GM19452 (cell line): ENCODE measurements around the gene DDX55.
"Not testable (repeated sequence)": the region's sequence is repeated elsewhere in the genome, so short reads cannot be mapped to it uniquely, and the experiment has no call there.

Experiments used
- ATAC-seq: cut with Tn5 transposase; IDR thresholded peaks from one replicate; pipeline ENCODE4 v1.9.1; 2021; ENCODE audit not compliant: unreplicated experiment

The DDX55 gene, protein sequence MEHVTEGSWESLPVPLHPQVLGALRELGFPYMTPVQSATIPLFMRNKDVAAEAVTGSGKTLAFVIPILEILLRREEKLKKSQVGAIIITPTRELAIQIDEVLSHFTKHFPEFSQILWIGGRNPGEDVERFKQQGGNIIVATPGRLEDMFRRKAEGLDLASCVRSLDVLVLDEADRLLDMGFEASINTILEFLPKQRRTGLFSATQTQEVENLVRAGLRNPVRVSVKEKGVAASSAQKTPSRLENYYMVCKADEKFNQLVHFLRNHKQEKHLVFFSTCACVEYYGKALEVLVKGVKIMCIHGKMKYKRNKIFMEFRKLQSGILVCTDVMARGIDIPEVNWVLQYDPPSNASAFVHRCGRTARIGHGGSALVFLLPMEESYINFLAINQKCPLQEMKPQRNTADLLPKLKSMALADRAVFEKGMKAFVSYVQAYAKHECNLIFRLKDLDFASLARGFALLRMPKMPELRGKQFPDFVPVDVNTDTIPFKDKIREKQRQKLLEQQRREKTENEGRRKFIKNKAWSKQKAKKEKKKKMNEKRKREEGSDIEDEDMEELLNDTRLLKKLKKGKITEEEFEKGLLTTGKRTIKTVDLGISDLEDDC

DNA sequence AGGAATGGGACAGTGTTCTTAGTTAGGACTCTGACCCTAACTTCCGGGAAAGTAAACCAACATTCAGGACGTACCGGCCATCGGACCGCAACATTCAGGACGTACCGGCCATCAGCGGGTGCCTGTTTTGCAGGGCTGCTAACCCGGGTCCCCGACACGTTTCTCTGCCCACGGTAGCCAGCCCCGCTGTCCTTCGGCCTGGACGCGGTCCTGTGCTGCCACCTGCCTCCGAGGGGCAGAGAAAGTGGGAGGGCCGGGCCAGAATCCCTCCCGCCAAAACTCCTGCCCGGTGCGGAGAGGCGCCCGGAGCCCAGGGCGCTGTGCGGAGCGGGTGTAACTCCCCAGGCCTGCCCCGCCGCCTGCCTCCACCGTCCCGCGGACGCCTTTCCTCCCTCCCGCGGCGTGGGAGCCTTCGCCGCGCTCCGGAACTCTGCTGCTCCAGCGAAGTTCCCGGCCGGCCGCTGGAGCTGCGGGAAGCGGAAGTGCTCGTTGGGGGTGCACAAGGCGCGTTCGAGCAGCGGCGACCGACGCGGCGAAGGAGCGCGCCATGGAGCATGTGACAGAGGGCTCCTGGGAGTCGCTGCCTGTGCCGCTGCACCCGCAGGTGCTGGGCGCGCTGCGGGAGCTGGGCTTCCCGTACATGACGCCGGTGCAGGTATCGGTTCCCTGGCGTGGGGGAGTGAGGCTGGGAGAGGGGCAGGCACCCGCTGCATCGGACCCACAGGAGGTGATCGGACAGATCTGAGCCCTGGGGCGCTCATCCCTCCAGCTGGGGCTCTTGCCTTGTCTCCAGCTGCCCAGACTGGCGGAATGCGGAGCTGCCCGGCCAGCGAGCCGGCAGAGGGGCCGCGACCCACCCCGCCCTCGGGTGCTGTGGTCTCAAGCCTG lies at the start of gene DDX55:
TSS of gene DDX55 (plus strand) at position 498 of the 888 bp plus-strand sequence. CDS start at position 548, 50 bp downstream.
- ATAC-seq = peak; percentile 86

- ATAC-seq = not testable (repeated sequence)
These were observed 47.8 kb upstream of the DDX55 start for GRCh38 chr12:123554136-123554535.

DNA sequence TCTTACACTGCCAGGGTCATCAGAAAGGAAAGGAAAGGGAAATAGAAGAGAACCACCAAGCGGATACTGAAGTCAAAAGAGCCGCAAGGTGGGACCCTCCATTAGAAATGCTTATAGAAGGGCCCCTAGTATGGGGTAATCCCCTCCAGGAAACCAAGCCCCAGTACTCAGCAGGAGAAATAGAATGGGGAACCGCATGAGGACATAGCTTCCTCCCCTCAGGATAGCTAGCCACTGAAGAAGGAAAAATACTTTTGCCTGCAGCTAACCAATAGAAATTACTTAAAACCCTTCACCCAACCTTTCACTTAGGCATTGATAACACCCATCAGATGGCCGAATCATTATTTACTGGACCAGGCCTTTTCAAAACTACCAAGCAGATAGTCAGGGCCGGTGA lies 47.1 kb upstream of the DDX55 start:
- not testable (repeated sequence) for ATAC-seq

DNA sequence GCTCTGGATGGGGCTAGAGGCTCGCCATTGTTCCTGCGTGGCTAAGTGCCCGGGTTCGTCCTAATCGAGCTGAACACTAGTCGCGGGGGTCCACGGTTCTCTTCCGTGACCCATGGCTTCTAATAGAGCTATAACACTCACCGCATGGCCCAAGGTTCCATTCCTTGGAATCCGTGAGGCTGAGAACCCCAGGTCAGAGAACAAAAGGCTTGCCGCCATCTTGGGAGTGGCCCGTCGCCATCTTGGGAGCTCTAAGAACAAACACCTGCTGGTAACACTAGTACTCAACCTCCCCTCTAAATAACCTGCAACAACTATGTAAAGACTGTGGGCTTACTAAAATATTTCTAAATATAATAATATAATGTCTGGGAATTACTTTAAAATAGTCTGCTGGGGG lies 43.4 kb upstream of the DDX55 start:
- not testable (repeated sequence) for ATAC-seq

GRCh38 chr12:123559468-123559867 lies 42.4 kb upstream of the DDX55 start:
- no peak for ATAC-seq

DNA sequence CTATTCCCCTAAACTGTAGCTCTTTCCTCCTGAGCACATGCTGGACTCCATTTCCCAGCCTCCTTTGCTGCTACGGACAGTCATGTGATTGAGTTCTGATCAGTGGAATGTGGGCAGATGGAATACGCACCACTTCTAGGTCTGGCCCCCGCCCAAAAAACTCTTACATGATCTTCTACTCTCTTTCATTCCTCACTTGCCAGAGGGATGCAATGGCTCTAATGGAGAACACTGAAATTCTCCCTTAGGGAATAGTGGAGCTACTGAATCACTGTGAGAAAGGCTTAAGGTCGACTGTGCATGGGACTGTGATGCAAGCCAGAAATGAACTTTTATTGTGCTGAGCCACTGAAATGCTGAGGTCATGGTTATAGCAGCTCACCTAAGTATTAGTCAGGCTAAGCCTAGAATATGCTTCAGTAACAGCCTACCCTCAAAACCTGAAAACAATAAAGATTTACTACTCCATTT lies 30.5 kb upstream of the DDX55 start:
- no peak for ATAC-seq

DNA sequence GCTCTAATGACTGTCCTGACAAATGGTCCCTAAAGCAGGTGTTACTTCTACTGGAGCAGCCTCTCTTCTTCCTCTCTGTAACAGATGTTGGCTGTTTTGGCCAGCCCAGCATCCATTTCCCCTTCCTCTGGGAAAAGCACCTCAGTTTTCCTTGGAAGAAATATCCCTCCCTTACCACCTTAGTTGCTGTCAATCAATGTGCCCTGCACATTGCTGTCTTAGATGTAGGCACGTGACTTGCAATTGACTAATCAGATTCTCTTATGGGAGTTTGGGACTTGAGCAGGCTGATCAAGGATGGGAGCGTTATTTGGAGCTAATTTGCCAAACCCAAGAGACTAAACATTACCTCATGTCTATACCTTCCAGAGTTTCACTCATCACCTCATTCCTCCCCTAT lies 29.5 kb upstream of the DDX55 start:
- no peak for ATAC-seq

DNA sequence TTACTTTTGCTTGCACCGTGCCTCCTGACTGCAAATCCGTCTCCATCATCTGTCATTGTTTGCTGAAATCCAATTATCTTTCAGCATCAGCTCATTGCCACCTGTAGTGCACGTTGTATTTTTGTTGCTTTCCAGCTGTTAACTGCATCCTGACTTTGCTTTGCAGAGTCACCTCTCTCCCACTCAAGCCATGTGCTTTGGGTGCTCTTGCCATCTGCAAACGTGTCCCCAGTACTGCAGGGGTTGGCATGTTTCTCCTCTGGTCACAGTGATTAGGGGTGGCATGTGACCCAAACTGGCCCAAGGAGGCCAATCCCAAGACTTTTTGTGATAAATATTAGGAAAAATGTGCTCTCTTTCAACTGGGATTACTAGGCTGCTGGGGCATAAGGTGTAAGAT lies 28.0 kb upstream of the DDX55 start:
- ATAC-seq = no peak

DNA sequence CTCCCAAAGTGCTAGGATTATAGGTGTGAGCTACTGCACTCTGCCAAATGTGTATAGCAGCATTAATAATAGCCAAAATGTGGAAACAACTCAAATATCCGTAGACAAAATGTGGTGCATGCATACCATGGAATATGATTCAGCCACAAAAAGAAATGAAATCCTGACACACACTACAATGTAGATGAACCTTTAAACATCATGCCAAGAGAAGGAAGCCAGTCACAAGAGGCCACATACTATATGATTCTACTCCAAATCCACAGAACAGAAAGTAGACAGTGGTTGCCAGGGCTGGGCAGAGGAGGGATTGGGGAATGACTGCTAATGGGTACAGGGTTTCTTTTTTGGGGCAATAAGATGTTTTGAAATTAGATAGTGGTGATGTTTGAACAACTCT lies 25.3 kb upstream of the DDX55 start:
- no peak for ATAC-seq

DNA sequence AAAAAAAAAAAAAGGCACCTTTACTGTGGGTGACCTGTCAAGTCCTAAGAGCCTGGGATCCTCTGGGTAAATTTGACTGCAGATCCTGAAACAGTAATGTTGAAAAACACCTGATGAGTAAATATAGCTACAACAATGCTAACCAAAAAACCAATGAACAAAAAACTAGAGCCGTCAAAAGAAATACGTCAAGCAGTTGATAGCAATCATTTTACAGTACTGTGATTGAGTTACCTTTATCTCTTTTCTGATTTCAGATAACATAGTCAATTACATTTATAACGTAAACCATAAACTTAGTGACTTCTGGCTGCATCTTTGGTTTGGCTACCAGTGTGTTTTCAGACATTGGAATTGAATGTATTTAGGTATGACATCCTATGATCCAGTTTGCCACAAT lies 23.7 kb upstream of the DDX55 start:
- no peak for ATAC-seq

DNA sequence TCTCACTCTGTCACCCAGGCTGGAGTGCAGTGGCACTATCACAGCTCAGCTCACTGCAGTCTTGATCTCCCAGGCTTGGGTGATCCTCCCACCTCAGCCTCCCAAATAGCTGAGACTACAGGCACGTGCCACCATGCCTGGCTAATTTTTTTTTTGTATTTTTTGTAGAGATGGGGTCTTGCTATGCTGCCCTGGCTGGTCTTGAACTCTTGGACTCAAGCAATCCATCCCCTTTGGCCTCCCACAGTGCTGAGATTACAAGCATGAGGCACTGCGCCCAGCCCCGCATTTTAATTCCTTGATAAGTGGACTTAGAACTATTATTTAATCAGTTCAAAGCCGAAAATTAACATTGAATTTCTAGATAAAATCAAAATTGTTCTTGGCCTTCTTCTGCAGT lies 23.1 kb upstream of the DDX55 start:
- ATAC-seq = not testable (repeated sequence)

- no peak for ATAC-seq
These were observed 21.1 kb upstream of the DDX55 start for GRCh38 chr12:123580772-123581171.

GRCh38 chr12:123591702-123592481 lies 10.0 kb upstream of the DDX55 start:
- ATAC-seq = no peak

DNA sequence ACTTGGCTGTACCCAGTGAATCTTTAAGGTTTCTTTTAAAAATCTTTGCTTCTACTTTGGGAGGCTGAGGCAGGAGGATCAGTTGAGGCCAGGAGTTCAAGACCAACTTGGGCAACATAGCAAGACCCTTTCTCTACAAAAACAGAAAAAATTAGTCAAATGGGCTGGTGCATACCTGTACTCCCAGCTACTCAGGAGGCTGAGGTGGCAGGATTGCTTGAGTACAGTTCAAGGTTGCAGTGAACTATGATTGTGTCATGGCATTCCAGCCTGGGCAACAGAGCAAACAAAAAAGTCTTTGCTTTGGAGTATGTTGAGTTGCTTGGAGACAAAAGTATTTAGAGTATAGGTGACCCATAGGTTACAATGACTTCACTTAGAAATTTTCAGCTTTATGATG lies 6.2 kb upstream of the DDX55 start:
- no peak for ATAC-seq

- ATAC-seq = no peak
These were observed 4.8 kb upstream of the DDX55 start for GRCh38 chr12:123597100-123597499.

DNA sequence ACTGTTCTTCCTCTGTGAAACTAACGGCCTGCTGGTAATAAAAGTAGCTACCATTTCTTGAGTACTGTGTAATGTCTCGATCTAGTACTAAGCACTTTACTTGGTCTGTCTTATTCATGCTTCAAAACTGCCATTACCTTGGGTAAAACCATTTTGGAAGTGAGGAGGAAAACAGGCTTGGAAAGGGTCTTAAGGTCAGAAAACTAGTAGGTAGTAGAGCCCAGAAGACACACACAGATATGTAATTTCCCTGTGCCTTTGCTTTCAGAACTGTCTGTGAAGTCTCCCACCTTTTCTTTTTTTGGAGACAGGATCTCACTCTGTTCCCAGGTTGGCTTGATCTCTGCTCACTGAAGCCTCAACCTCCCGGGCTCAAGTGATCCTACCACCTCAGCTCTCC lies 3.4 kb upstream of the DDX55 start:
- no peak for ATAC-seq

GRCh38 chr12:123599310-123599709 lies 2.6 kb upstream of the DDX55 start:
- ATAC-seq = no peak

DNA sequence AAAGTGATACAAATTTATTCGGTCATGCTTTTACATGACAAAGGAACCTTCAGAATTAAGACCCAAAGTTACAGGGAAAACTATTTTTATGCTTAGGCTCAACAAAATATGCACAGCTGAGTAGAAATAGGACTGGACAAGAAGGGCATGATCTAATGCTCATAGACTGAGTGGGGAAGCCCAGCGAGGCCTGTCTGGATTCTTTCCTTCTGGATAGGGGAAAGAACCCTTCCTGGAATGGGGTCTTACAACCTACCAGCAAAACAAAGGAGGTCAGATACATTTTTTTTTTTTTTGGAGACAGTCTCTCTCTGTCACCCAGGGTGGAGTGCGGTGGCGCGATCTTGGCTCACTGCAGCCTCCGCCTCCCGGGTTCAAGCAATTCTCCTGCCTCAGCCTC lies 2.2 kb upstream of the DDX55 start:
- ATAC-seq = no peak

GRCh38 chr12:123602651-123603195 lies 824 bp downstream of the DDX55 start:
- ATAC-seq = no peak

- not testable (repeated sequence) for ATAC-seq
These were observed 1.6 kb downstream of the DDX55 start for GRCh38 chr12:123603495-123603894.
